SK-N-SH (cell line): ENCODE results near the gene MIS18A. TPM values are rescaled to one million over a fixed set of nuclear protein-coding genes. Genes with fewer than 3 reads are reported as not detected.

Experiments
- CTCF ChIA-PET: fragments of 300-600, 350-600 bp; formaldehyde crosslinking; extraction: SDS; loops from one replicate; lab custom pipeline; 2021; lab: Yijun Ruan, JAX
- POLR2A ChIA-PET: fragments of 350-600 bp; sonication (Branson Sonifier 250); formaldehyde crosslinking; extraction: SDS; loops from one replicate; lab custom pipeline; 2020; ENCODE audit warnings: antibody characterized with exemption, inconsistent platforms; lab: Yijun Ruan, JAX
- DNase-seq: peaks from one replicate; pipeline ENCODE4 v3.0.0; 2012
- H2AFZ ChIP-seq: fragments of 200-600 bp; sonication (generic); 2 replicates; pipeline ENCODE4 v1.8.1; 2016; ENCODE audit warnings: antibody characterized with exemption, mild to moderate bottlenecking, low read depth
- H3F3A ChIP-seq: fragments of 200-600 bp; sonication (generic); replicated peaks from 2 replicates; pipeline ENCODE3; 2016; ENCODE audit warnings: antibody characterized with exemption, mild to moderate bottlenecking; ENCODE audit not compliant: insufficient read depth
- H3K27ac ChIP-seq, 2 experiments: fragments of 200-500 bp in 1 of 2; fragments of 200-600 bp in 1 of 2; sonication (Bioruptor generic) in 1 of 2; sonication (generic), shearing (Covaris generic) in 1 of 2; 2 replicates each; pipeline versions ENCODE4 v1.5.1 to v1.6.1; 2014 to 2016; ENCODE audit warnings: low read depth in 2 of 2, inconsistent platforms in 1 of 2, low read length in 1 of 2, mild to moderate bottlenecking in 1 of 2, mixed read lengths in 1 of 2
- H3K27me3 ChIP-seq: fragments of 200-600 bp; sonication (generic), shearing (Covaris generic); 2 replicates; pipeline ENCODE4 v1.6.1; 2016; ENCODE audit warnings: mixed run types; ENCODE audit not compliant: insufficient read depth
- H3K36me3 ChIP-seq, 2 experiments: fragments of 200-500 bp in 1 of 2; fragments of 200-600 bp in 1 of 2; sonication (Bioruptor generic) in 1 of 2; sonication (generic) in 1 of 2; replicated peaks in 1 of 2; 2 replicates each; pipeline versions ENCODE3 to v1.5.1; 2014 to 2016; ENCODE audit warnings: low read length in 1 of 2, mild to moderate bottlenecking in 1 of 2; ENCODE audit not compliant: insufficient read depth in 2 of 2, control insufficient read depth in 1 of 2
- H3K4me1 ChIP-seq, 2 experiments: fragments of 200-500 bp in 1 of 2; fragments of 200-600 bp in 1 of 2; sonication (Bioruptor generic) in 1 of 2; sonication (generic), shearing (Covaris generic) in 1 of 2; 2 replicates each; pipeline versions ENCODE4 v1.5.1 to v1.6.1; 2014 to 2016; ENCODE audit warnings: low read depth in 1 of 2, low read length in 1 of 2, mixed run types in 1 of 2; ENCODE audit not compliant: insufficient read depth in 2 of 2, control insufficient read depth in 1 of 2
- H3K4me2 ChIP-seq: fragments of 200-600 bp; sonication (generic), shearing (Covaris generic); 2 replicates; pipeline ENCODE4 v1.6.1; 2017; ENCODE audit warnings: mixed run types
- H3K4me3 ChIP-seq, 2 experiments: fragments of 200-500 bp in 1 of 2; fragments of 200-600 bp in 1 of 2; sonication (Bioruptor generic) in 1 of 2; sonication (generic), shearing (Covaris generic) in 1 of 2; 2 replicates each; pipeline versions ENCODE4 v1.5.1 to v1.8.1; 2014 to 2016; ENCODE audit warnings: low read depth in 2 of 2, inconsistent platforms in 1 of 2, low read length in 1 of 2, mild to moderate bottlenecking in 1 of 2, mixed read lengths in 1 of 2, moderate library complexity in 1 of 2
- H3K79me2 ChIP-seq: fragments of 200-600 bp; sonication (generic); 2 replicates; pipeline ENCODE4 v1.8.1; 2017; ENCODE audit warnings: mild to moderate bottlenecking; ENCODE audit not compliant: insufficient read depth
- H3K9ac ChIP-seq: fragments of 200-600 bp; sonication (generic); 2 replicates; pipeline ENCODE4 v1.6.1; 2017; ENCODE audit warnings: mixed run types
- H3K9me2 ChIP-seq: fragments of 200-600 bp; sonication (generic); 2 replicates; pipeline ENCODE4 v1.6.1; 2017; ENCODE audit warnings: mixed run types
- H3K9me3 ChIP-seq: fragments of 200-600 bp; sonication (generic); 2 replicates; pipeline ENCODE4 v1.6.1; 2017; ENCODE audit warnings: mixed run types, mild to moderate bottlenecking, moderate library complexity
- H4K20me1 ChIP-seq: fragments of 200-600 bp; sonication (generic); 2 replicates; pipeline ENCODE4 v1.6.1; 2017; ENCODE audit warnings: mild to moderate bottlenecking, mixed run types; ENCODE audit not compliant: insufficient read depth
- EP300 ChIP-seq, 2 experiments: IDR thresholded peaks; 2 replicates each; pipeline versions ENCODE4 v1.4.0 to v1.6.1; 2012; ENCODE audit warnings: borderline replicate concordance in 1 of 2, low read depth in 1 of 2, low read length in 1 of 2
- EZH2phosphoT487 ChIP-seq: fragments of 200-600 bp; sonication (generic); IDR thresholded peaks from 2 replicates; pipeline ENCODE4 v1.6.1; 2017; ENCODE audit warnings: low read depth, mixed run types, mild to moderate bottlenecking, antibody characterized with exemption, moderate library complexity, borderline replicate concordance
- FOSL2 ChIP-seq: IDR thresholded peaks from 2 replicates; pipeline ENCODE4 v1.4.0; 2012; ENCODE audit warnings: low read depth, mild to moderate bottlenecking, moderate library complexity, borderline replicate concordance
- FOXJ3 ChIP-seq: sonication (generic); formaldehyde crosslinking; IDR thresholded peaks from 2 replicates; pipeline ENCODE4 v1.5.1; 2020; ENCODE audit warnings: mild to moderate bottlenecking, missing genetic modification reagents
- GABPA ChIP-seq: IDR thresholded peaks from 2 replicates; pipeline ENCODE4 v1.4.0; 2012; ENCODE audit warnings: low read depth, mild to moderate bottlenecking
- GATA2 ChIP-seq: sonication (generic); formaldehyde crosslinking; IDR thresholded peaks from 2 replicates; pipeline ENCODE4 v1.5.0; 2020; ENCODE audit warnings: mild to moderate bottlenecking, missing genetic modification reagents
- JUND ChIP-seq: IDR thresholded peaks from 2 replicates; pipeline ENCODE4 v1.4.0; 2012
- MAX ChIP-seq: IDR thresholded peaks from 2 replicates; pipeline ENCODE4 v1.4.0; 2012; ENCODE audit warnings: low read depth
- MXI1 ChIP-seq: IDR thresholded peaks from 2 replicates; pipeline ENCODE4 v1.6.1; 2012; ENCODE audit warnings: mild to moderate bottlenecking, low read depth, low read length, improper control_type of control experiment
- NRF1 ChIP-seq: IDR thresholded peaks from 2 replicates; pipeline ENCODE4 v1.6.1; 2012; ENCODE audit warnings: low read depth, mild to moderate bottlenecking, low read length
- RCOR1 ChIP-seq: fragments of 150-350 bp; IDR thresholded peaks from 2 replicates; pipeline ENCODE4 v1.6.1; 2017; ENCODE audit warnings: antibody characterized with exemption, low read length
- RFX5 ChIP-seq: IDR thresholded peaks from 2 replicates; pipeline ENCODE4 v1.6.1; 2012; ENCODE audit warnings: mild to moderate bottlenecking, improper control_type of control experiment, low read length
- RXRA ChIP-seq: IDR thresholded peaks from 2 replicates; pipeline ENCODE4 v1.4.0; 2012; ENCODE audit warnings: low read depth, mild to moderate bottlenecking, borderline replicate concordance
- SIN3A ChIP-seq: IDR thresholded peaks from 2 replicates; pipeline ENCODE4 v1.6.1; 2012; ENCODE audit warnings: low read depth, mild to moderate bottlenecking, low read length, moderate library complexity, borderline replicate concordance
- SMC3 ChIP-seq: IDR thresholded peaks from 2 replicates; pipeline ENCODE4 v1.6.1; 2012; ENCODE audit warnings: low read depth, low read length, improper control_type of control experiment
- TCF12 ChIP-seq: IDR thresholded peaks from 2 replicates; pipeline ENCODE4 v1.4.0; 2012
- TEAD4 ChIP-seq: IDR thresholded peaks from 2 replicates; pipeline ENCODE4 v1.4.0; 2012; ENCODE audit warnings: mild to moderate bottlenecking, borderline replicate concordance; ENCODE audit not compliant: insufficient read depth
- USF1 ChIP-seq: IDR thresholded peaks from 2 replicates; pipeline ENCODE4 v1.4.0; 2012; ENCODE audit warnings: low read depth, borderline replicate concordance
- ZBTB33 ChIP-seq: IDR thresholded peaks from 2 replicates; pipeline ENCODE4 v1.4.0; 2012; ENCODE audit warnings: low read depth, borderline replicate concordance
- WGBS: methylation state at CpG from one replicate; pipeline ENCODE4 v1.1.6; 2017; ENCODE audit warnings: low lambda C conversion rate; 5-methylcytosine and 5-hydroxymethylcytosine counted together
- polyA plus RNA-seq, 3 experiments: library from polyadenylated mRNA; depleted of rRNA; stranded (reverse); fragments of >200 nt; gene quantifications; 2 replicates each; pipeline ENCODE4 v1.2.3, GENCODE V29; 2012
- TF ChIP-seq, protein P1 (sequence below): fragments of 150-350 bp; IDR thresholded peaks from 2 replicates; pipeline ENCODE4 v1.6.1; 2017; ENCODE audit warnings: antibody characterized with exemption, low read length, low read depth, borderline replicate concordance

The MIS18A gene
- polyA plus RNA-seq, 1 of the 3 experiments (the other 2 are of a cell fraction): 14.2 TPM

DNA sequence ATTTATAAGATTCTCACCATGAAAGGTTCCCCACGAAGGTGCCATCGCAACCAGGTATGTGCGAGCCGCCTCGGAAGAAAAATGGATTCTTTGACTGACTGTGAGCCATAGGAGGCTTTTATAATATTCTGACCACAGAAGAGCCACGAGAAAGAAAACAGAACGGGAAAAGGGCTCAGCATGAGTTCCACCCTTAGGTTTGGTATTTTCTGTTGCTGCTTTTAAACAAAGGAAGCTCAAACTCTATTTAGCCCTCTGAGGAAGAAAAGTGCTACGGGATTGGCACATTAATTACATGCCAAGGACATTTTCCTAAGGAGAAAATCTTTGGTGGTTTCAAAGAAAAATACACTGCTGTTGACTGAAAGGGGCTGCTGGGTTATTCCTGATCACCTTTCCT, 39.3 kb downstream of the MIS18A start:
- POLR2A ChIA-PET: no interaction called here

More for the DNA sequence above, 39.3 kb downstream of the MIS18A start:
- no peak for DNase-seq
- Histone ChIP-seq H3K27me3 (no peaks in the 10 kb centered on the region), H3K9ac (no peak overlapping the region), H3F3A (no peaks in the 10 kb centered on the region), H3K9me3 (no peaks in the 10 kb centered on the region), H3K27ac (no peak overlapping the region), H2AFZ (no peak overlapping the region), H3K4me3 (no peak overlapping the region), H4K20me1 (no peaks in the 10 kb centered on the region), H3K36me3 (no peaks in the 10 kb centered on the region), H3K9me2 (no peaks in the 10 kb centered on the region), H3K4me1 (no peaks in the 10 kb centered on the region), H3K4me2 (no peak overlapping the region), H3K79me2 (no peaks in the 10 kb centered on the region)
- CTCF ChIA-PET: interaction anchor here (1.0 to 1.3 kb wide), 3 partner anchors 365 to 374 kb away, joined by 3 to 4 read pairs (median 3); no protein-coding TSS in a partner anchor
- TF ChIP-seq NRF1: no peak
- no peak for TF ChIP-seq TCF12
- no peak for TF ChIP-seq MAX
- TF ChIP-seq MXI1: no peak
- TF ChIP-seq FOSL2: no peak
- no peak for TF ChIP-seq EZH2phosphoT487
- no peak for TF ChIP-seq GABPA
- no peak for TF ChIP-seq FOXJ3 (CRISPR knock-in tag)
- TF ChIP-seq ZBTB33: no peak
- TF ChIP-seq GATA2: no peak
- no peak for TF ChIP-seq TEAD4
- no peak for TF ChIP-seq SIN3A
- no peak for TF ChIP-seq RCOR1
- TF ChIP-seq, protein P1, sequence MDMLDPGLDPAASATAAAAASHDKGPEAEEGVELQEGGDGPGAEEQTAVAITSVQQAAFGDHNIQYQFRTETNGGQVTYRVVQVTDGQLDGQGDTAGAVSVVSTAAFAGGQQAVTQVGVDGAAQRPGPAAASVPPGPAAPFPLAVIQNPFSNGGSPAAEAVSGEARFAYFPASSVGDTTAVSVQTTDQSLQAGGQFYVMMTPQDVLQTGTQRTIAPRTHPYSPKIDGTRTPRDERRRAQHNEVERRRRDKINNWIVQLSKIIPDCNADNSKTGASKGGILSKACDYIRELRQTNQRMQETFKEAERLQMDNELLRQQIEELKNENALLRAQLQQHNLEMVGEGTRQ: no peak
- no peak for TF ChIP-seq RXRA
- TF ChIP-seq EP300 (IDR thresholded peaks at IDR 0.05; ENCODE audit: borderline replicate concordance in 1 of 2, low read depth in 1 of 2, low read length in 1 of 2): no peak
- TF ChIP-seq USF1: no peak
- no peak for TF ChIP-seq SMC3
- no peak for TF ChIP-seq JUND
- no peak for TF ChIP-seq RFX5
- WGBS: 57% methylated on average over 8 of the region's 8 CpGs
